OCI-LY7 (cell line): ENCODE measurements around the gene GPRIN2.

ENCODE experiments used
- CTCF ChIP-seq: fragments of 200-600 bp; sonication (generic); conservative IDR thresholded peaks from 2 replicates; pipeline ENCODE4 v1.5.1; 2014; ENCODE audit warnings: mild to moderate bottlenecking, antibody characterized with exemption, low read length, moderate library complexity, mixed read lengths
- EZH2phosphoT487 ChIP-seq: fragments of 200-600 bp; sonication (generic); IDR thresholded peaks from 2 replicates; pipeline ENCODE4 v1.6.1; 2018; ENCODE audit warnings: low read depth, borderline replicate concordance, mild to moderate bottlenecking, mixed run types, antibody characterized with exemption, low read length, moderate library complexity, mixed read lengths

- TF ChIP-seq CTCF (no peak), EZH2phosphoT487 (no peak)
These were observed 10.4 kb downstream of the GPRIN2 start for GRCh38 chr10:46545861-46546590.
